WERI-Rb-1 (cell line): Measurements from ENCODE around the gene VTI1A.
"Not testable (repeated sequence)": the region's sequence is repeated elsewhere in the genome, so short reads cannot be mapped to it uniquely, and the experiment has no call there.

ENCODE experiments used
- DNase-seq: peaks from one replicate; pipeline ENCODE4 v3.0.0-alpha.2; 2020
- H3K27ac ChIP-seq: fragments of 250-450 bp; sonication (Bioruptor Pico); 2 replicates; pipeline ENCODE4 v1.5.1; 2020; ENCODE audit warnings: mild to moderate bottlenecking, moderate library complexity
- H3K27me3 ChIP-seq: fragments of 250-450 bp; sonication (Bioruptor Pico); 2 replicates; pipeline ENCODE4 v1.5.1; 2021; ENCODE audit warnings: mild to moderate bottlenecking, low read depth, moderate library complexity; ENCODE audit not compliant: insufficient read depth, severe bottlenecking
- H3K36me3 ChIP-seq: fragments of 250-450 bp; sonication (Bioruptor Pico); 2 replicates; pipeline ENCODE4 v1.5.1; 2020; ENCODE audit warnings: mild to moderate bottlenecking, moderate library complexity
- H3K4me3 ChIP-seq: 2 replicates; pipeline ENCODE4 v1.5.1; 2011; ENCODE audit warnings: low read depth, mild to moderate bottlenecking, control low read depth, low read length
- H3K9me3 ChIP-seq: fragments of 250-450 bp; sonication (Bioruptor Pico); 2 replicates; pipeline ENCODE4 v1.5.1; 2021; ENCODE audit warnings: mild to moderate bottlenecking, moderate library complexity; ENCODE audit not compliant: severe bottlenecking
- CTCF ChIP-seq: IDR thresholded peaks from 2 replicates; pipeline ENCODE4 v1.5.1; 2011; ENCODE audit warnings: low read depth, mild to moderate bottlenecking, control low read depth, inconsistent platforms, low read length

VTI1A gene

GRCh38 chr10:112490545-112490944 is 43.5 kb downstream of the VTI1A start:
- TF ChIP-seq CTCF, result no peak
- H3K9me3 ChIP-seq, result no peaks in the 10 kb centered on the region
- H3K4me3 ChIP-seq, result no peak overlapping the region
- H3K27ac ChIP-seq, result no peak overlapping the region
- no peak for DNase-seq
- H3K27me3 ChIP-seq, result no peaks in the 10 kb centered on the region
- H3K36me3 ChIP-seq, result no peaks in the 10 kb centered on the region

- no peak for DNase-seq
- TF ChIP-seq CTCF, result no peak
Measured at GRCh38 chr10:112491144-112491543, 44.1 kb downstream of the VTI1A start.

GRCh38 chr10:112492736-112493135 is 45.7 kb downstream of the VTI1A start:
- Histone ChIP-seq H3K27ac (no peak overlapping the region), H3K9me3 (no peaks in the 10 kb centered on the region), H3K4me3 (no peak overlapping the region), H3K27me3 (no peaks in the 10 kb centered on the region), H3K36me3 (no peaks in the 10 kb centered on the region)
- DNase-seq, result no peak
- no peak for TF ChIP-seq CTCF

More at GRCh38 chr10:112491144-112491543, 44.1 kb downstream of the VTI1A start:
- H3K9me3 ChIP-seq, result no peaks in the 10 kb centered on the region
- no peak overlapping the region for H3K4me3 ChIP-seq
- no peak overlapping the region for H3K27ac ChIP-seq
- H3K27me3 ChIP-seq, result no peaks in the 10 kb centered on the region
- H3K36me3 ChIP-seq, result no peaks in the 10 kb centered on the region

- H3K9me3 ChIP-seq, result no peaks in the 10 kb centered on the region
- H3K4me3 ChIP-seq, result no peak overlapping the region
- DNase-seq, result no peak
Measured at GRCh38 chr10:112497347-112497950, 50.4 kb downstream of the VTI1A start.

GRCh38 chr10:112498806-112499205 is 51.8 kb downstream of the VTI1A start:
- Histone ChIP-seq H3K27ac (no peak overlapping the region), H3K9me3 (no peaks in the 10 kb centered on the region), H3K27me3 (no peaks in the 10 kb centered on the region), H3K4me3 (no peak overlapping the region), H3K36me3 (no peaks in the 10 kb centered on the region)
- no peak for DNase-seq
- no peak for TF ChIP-seq CTCF

More at GRCh38 chr10:112497347-112497950, 50.4 kb downstream of the VTI1A start:
- H3K27ac ChIP-seq, result no peak overlapping the region
- no peaks in the 10 kb centered on the region for H3K36me3 ChIP-seq
- no peak for TF ChIP-seq CTCF
- no peaks in the 10 kb centered on the region for H3K27me3 ChIP-seq

- not testable (repeated sequence) for H3K9me3 ChIP-seq, H3K4me3 ChIP-seq, H3K27ac ChIP-seq, DNase-seq, H3K27me3 ChIP-seq, H3K36me3 ChIP-seq
Measured at GRCh38 chr10:112499985-112500384, 53.0 kb downstream of the VTI1A start.
